AG10803 (cell line): ENCODE results near the gene RAPGEF1.
"Not testable (repeated sequence)": the region's sequence is repeated elsewhere in the genome, so short reads cannot be mapped to it uniquely, and the experiment has no call there.

Experiments used
- DNase-seq: peaks from one replicate; pipeline ENCODE4 v3.0.0; 2010; ENCODE audit warnings: low read depth
- H3K4me3 ChIP-seq: 2 replicates; pipeline ENCODE4 v1.5.1; 2011; ENCODE audit warnings: mild to moderate bottlenecking, low read length, control low read depth
- TF ChIP-seq, protein P1 (sequence below): conservative IDR thresholded peaks from 2 replicates; pipeline ENCODE4 v1.5.1; 2011; ENCODE audit warnings: mild to moderate bottlenecking, low read length, control low read depth, inconsistent platforms

RAPGEF1 gene

DNA sequence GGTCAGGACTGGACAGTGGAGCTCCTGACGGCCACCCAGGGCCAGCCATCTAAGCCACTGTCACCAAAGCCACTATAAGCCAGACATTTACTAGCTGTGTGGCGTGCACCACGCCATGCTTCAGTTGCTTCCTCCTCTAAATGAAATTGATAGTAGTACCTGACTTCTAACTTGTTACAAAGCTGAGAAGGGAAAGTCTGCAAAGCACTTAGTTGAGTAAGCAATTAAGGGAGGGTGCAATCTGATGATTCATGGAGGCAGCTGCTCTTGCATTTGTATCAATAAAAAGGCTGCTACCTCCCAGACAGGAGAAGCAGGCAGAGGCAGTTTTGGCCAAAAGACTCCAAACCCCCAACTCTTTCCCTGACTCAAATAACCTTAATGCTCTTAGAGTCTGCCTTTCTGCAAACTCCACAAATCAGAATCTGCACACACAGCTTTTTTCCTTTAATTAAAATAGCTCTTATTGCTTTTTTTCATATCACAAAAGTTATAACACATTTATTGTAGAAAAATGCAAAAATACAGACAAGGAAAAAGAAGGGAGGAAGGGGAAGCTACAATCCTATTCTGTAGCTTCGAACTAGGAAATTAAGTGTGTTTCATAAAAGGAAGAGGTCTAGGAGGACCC, 19.3 kb upstream of the RAPGEF1 start:
- TF ChIP-seq, protein P1, sequence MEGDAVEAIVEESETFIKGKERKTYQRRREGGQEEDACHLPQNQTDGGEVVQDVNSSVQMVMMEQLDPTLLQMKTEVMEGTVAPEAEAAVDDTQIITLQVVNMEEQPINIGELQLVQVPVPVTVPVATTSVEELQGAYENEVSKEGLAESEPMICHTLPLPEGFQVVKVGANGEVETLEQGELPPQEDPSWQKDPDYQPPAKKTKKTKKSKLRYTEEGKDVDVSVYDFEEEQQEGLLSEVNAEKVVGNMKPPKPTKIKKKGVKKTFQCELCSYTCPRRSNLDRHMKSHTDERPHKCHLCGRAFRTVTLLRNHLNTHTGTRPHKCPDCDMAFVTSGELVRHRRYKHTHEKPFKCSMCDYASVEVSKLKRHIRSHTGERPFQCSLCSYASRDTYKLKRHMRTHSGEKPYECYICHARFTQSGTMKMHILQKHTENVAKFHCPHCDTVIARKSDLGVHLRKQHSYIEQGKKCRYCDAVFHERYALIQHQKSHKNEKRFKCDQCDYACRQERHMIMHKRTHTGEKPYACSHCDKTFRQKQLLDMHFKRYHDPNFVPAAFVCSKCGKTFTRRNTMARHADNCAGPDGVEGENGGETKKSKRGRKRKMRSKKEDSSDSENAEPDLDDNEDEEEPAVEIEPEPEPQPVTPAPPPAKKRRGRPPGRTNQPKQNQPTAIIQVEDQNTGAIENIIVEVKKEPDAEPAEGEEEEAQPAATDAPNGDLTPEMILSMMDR, result no peak
- no peak overlapping the region for H3K4me3 ChIP-seq
- DNase-seq, result peak; percentile 18

DNA sequence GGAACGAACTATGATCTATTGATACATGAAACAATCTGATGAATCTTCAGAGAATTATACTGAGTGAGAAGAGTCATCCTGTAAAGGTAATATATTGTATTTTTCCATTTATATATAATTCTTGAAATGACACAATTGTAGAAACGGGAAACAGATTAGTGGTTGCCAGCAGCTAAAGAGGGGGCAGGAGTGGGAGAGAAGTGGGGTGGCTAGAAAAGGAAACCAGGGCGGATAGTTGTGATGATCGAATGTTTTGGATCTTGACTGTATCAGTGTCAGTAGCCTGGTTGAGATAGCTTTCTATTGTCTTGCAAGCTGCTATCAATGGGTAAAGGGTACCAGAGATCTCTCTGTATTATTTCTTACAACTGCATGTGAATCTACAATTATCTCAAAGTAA, 17.7 kb upstream of the RAPGEF1 start:
- DNase-seq, result no peak
- TF ChIP-seq, protein P1, result no peak
- no peak overlapping the region for H3K4me3 ChIP-seq

DNA sequence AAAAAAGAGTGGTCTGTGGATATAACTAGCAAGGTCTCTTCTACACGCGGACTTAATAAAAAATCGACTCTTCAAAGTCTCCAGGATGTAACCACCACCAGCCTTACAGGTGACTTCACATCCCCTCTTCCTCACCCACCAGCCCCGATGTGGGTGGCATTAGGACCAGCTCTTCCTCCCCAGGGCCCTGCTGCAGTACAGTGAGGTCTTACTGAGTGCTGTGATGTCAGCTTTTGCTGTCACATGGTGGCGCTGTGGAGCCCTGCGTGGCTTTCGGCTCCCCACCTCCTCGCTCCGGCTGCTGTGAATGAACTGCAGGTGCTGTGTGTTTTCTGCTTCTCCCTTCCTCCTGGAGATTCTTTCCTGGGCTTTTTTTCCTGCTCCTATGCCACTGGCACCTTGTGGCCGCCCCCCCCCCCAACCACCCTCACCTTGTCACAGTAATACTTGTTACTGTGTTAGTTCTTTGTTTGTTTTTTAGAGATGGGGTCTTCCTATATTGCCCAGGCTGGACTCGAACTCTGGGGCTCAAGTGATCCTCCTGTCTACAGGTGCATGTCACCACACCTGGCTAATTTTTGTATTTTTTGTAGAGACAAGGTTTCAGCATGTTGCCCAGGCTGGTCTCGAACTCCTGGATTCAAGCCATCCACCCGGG, 15.8 kb upstream of the RAPGEF1 start:
- TF ChIP-seq, protein P1, result peak; percentile 88
- peak; percentile 66 for DNase-seq
- no peak overlapping the region for H3K4me3 ChIP-seq

DNA sequence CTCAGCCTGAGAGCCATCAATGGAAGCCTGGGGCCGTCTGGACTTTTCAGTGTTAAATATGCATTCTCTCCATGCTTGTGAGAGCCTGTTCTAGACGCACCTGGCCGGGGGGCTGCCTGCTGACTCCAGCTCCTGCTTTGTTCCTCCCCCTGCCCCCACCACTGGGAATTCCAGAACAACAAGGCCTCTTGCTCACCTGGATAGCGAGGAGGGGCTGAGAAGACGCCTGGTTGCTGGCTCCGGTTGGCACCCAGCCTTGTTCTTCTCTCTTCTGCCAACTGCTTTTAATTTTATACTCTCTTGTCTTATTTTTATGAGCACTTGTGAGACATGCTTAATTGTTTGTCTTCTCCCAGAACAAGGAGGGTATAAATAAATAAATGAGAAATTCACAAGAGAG, 15.0 kb upstream of the RAPGEF1 start:
- no peak for DNase-seq
- TF ChIP-seq, protein P1, result no peak
- no peak overlapping the region for H3K4me3 ChIP-seq

DNA sequence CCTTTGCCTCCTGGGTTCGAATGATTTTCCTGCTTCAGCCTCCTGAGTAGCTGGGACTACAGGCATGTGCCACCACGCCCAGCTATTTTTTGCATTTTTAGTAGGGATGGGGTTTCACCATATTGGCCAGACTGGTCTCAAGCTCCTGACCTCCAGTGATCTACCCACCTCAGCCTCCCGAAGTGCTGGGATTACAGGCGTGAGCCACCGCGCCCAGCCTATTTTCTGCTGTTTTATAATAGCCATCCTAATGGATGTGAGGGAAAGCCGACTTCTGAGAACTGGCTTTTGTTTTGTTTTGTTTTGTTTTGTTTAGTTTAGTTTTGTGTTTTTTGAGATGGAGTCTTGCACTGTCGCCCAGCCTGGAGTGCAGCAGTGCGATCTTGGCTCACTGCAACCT, 13.9 kb upstream of the RAPGEF1 start:
- not testable (repeated sequence) for H3K4me3 ChIP-seq, DNase-seq

DNA sequence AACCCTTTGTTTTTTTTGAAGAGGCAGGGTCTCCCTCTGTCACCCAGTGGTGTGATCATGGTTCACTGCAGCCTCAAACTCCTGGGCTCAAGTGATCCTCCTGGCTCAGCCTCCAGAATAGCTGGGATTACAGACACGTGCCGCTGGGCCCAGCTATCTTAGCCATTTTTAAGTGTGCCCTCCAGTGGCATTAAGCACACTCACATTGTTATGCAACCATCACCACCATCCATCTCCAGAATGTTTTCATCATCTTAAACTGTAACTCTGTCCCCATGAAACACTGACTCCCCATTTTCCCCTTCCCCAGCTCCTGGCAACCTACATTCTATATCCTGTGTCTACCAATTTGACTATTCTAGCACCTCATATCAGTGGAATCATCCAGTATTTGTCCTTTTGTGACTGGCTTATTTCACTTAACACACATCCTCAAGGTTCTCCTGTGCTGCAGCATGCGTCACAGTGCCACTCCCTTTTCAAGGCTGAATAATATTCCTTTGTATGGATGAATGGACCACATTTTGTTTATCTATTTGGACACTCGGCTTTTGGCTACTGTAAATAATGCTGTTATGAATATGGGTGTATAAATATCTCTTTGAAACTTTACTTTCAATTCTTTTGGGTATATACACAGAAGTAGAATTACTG, 12.5 kb upstream of the RAPGEF1 start:
- no peak for DNase-seq
- TF ChIP-seq, protein P1, result no peak
- H3K4me3 ChIP-seq, result no peak overlapping the region

DNA sequence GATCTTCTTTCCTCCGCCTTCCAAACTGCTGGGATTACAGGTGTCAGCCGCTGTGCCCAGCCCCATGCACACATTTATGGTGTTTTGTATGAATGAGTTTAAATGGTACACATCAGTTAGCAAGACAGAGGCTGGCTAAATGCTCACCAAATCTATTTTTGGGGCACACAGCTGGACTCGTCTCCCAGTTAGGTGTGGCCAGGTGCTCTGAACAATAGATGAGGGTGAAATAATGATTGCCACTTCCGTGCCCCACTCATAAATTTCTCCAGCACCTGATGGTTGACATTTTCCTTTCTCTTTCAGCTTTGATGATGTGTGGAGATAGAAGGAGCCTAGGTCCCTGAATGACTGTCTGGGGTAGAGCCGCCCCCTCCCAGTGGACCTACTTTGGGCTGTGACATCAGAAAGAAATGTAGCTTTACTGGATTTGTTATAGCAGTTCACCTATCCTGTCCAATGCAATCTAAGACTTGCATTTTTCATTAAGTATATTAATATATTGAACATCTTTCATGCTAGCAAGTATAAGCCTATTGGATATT, 8.6 kb upstream of the RAPGEF1 start:
- DNase-seq, result no peak
- TF ChIP-seq, protein P1, result no peak
- no peak overlapping the region for H3K4me3 ChIP-seq
